T-cell (primary cell): ENCODE results near the gene GNS. TPM values are rescaled to one million over a fixed set of nuclear protein-coding genes. Genes with fewer than 3 reads are reported as not detected.

ENCODE experiments used
- ATAC-seq, 4 experiments: fragments of 200-7000 bp in 3 of 4; fragments of 150-1000 bp in 1 of 4; cut with Tn5 transposase; replicated peaks in 1 of 4; 1 replicate in 3 of 4; 2 replicates in 1 of 4; pipeline ENCODE4 v1.10.0; 2021; ENCODE audit warnings: moderate library complexity in 3 of 4, mild to moderate bottlenecking in 2 of 4, moderate number of reproducible peaks in 1 of 4
- CTCF ChIA-PET, 2 donors: fragments of 300-600 bp; sonication (Branson Sonifier 250); formaldehyde crosslinking; loops; one replicate each; lab custom pipeline; 2022; ENCODE audit warnings: antibody characterized with exemption in 2 of 2; lab: Charles Lee
- POLR2A ChIA-PET, 2 donors: fragments of 300-600 bp; sonication (Branson Sonifier 250); formaldehyde crosslinking; loops; one replicate each; lab custom pipeline; 2022; ENCODE audit warnings: antibody characterized with exemption in 2 of 2; lab: Charles Lee
- DNase-seq, 35 experiments: peaks; one replicate each; pipeline versions ENCODE4 v3.0.0 to v3.0.0-alpha.2; 2013 to 2023
- H3K27ac ChIP-seq: one replicate; pipeline ENCODE4 v1.5.1; 2013; ENCODE audit warnings: low read length
- H3K27me3 ChIP-seq, 2 experiments: replicated peaks in 1 of 2; 1 replicate in 1 of 2; 2 replicates in 1 of 2; pipeline versions ENCODE4 v1.6.1 to v1.7.0; 2013; ENCODE audit warnings: low read length in 1 of 2, mixed read lengths in 1 of 2; ENCODE audit not compliant: control insufficient read depth in 2 of 2, insufficient read depth in 2 of 2; ENCODE audit errors: extremely low read depth in 1 of 2
- H3K36me3 ChIP-seq, 2 donors: 1 replicate in 1 of 2; 2 replicates in 1 of 2; pipeline versions ENCODE4 v1.6.1 to v1.7.0; 2013; ENCODE audit warnings: low read length in 1 of 2; ENCODE audit not compliant: control insufficient read depth in 2 of 2, insufficient read depth in 1 of 2; ENCODE audit errors: extremely low read depth in 1 of 2
- H3K4me1 ChIP-seq, 2 experiments: 1 replicate in 1 of 2; 2 replicates in 1 of 2; pipeline versions ENCODE4 v1.6.1 to v1.7.0; 2013; ENCODE audit warnings: low read length in 2 of 2, mixed read lengths in 1 of 2; ENCODE audit not compliant: insufficient read depth in 2 of 2, control insufficient read depth in 1 of 2; ENCODE audit errors: extremely low read depth in 1 of 2
- H3K4me3 ChIP-seq, 2 donors: 1 replicate in 1 of 2; 2 replicates in 1 of 2; pipeline versions ENCODE4 v1.5.1 to v1.7.0; 2013; ENCODE audit warnings: mild to moderate bottlenecking in 2 of 2, low read length in 1 of 2, moderate library complexity in 1 of 2; ENCODE audit not compliant: control insufficient read depth in 1 of 2; ENCODE audit errors: extremely low read depth in 1 of 2
- H3K9me3 ChIP-seq: 2 replicates; pipeline ENCODE4 v1.7.0; 2013
- H3K27ac Mint-ChIP-seq, 2 donors: one replicate each; pipeline ENCODE4 v1.8.0; 2020 to 2021; ENCODE audit warnings: mild to moderate bottlenecking in 2 of 2, mixed read lengths in 2 of 2
- H3K27me3 Mint-ChIP-seq, 2 donors: one replicate each; pipeline ENCODE4 v1.8.0; 2021 to 2022; ENCODE audit warnings: mixed read lengths in 2 of 2
- H3K36me3 Mint-ChIP-seq: one replicate; pipeline ENCODE4 v1.8.0; 2021; ENCODE audit warnings: mixed read lengths
- H3K4me1 Mint-ChIP-seq, 3 donors: one replicate each; pipeline ENCODE4 v1.8.0; 2020 to 2022; ENCODE audit warnings: mixed read lengths in 3 of 3, mild to moderate bottlenecking in 1 of 3
- H3K4me3 Mint-ChIP-seq, 3 donors: one replicate each; pipeline ENCODE4 v1.8.0; 2020 to 2022; ENCODE audit warnings: mild to moderate bottlenecking in 3 of 3, mixed read lengths in 3 of 3, moderate library complexity in 3 of 3
- H3K9me3 Mint-ChIP-seq, 3 donors: one replicate each; pipeline ENCODE4 v1.8.0; 2020 to 2022; ENCODE audit warnings: mixed read lengths in 3 of 3
- WGBS: methylation state at CpG from one replicate; pipeline ENCODE4 v1.1.5; 2013; ENCODE audit warnings: missing lambda C conversion rate; ENCODE audit not compliant: insufficient coverage; 5-methylcytosine and 5-hydroxymethylcytosine counted together
- total RNA-seq, 35 experiments: library from RNA in 6 of 35; stranded (reverse) in 6 of 35; fragments of 120-200 nt in 1 of 35; gene quantifications; one replicate each; pipeline versions ENCODE4 v1.2.1 to v1.2.4 and lab custom pipeline; 2013 to 2026

The GNS gene
- total RNA-seq, 5 donors from 2014 or later (not counting 1 experiment from before 2014, with no cell fraction given), result 22.9 to 29.4 (median 25.5) TPM

DNA sequence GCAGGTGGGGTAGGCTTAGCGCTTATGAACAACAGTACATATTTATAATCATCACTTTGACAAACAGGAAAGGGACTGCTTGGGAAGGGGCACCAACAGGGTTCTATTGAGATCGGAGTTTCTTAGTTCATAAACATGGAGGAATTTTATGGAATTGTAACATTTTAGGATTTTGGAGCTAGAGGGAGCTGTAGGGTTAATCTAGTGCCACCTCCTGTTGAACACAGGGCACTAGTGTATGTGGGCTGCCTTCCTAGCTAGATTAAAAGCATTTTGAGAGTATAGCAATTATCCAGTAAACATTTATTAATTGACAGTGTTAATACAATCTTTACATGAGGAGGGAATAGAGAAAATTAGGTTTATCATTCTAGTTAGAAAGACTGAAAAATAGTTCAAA is 42.2 kb upstream of the GNS start:
- peaks cover 0 to 3% of the 10 kb centered on the region in 2 experiments for H3K4me1 ChIP-seq
- ATAC-seq, result no peak
- H3K4me3 Mint-ChIP-seq, result no peak overlapping the region
- H3K9me3 ChIP-seq, result no peaks in the 10 kb centered on the region
- H3K27ac Mint-ChIP-seq, result no peak overlapping the region
- H3K36me3 Mint-ChIP-seq, result no peaks in the 10 kb centered on the region
- ChIA-PET POLR2A (no interaction called here), CTCF (interaction anchor here (0.7 to 1.2 kb wide), 5 partner anchors 9 to 1121 kb away, joined by 3 to 4 read pairs (median 3); partner anchors contain the start of gene LEMD3 (in 1 of the 2))
- no CpG with 5 or more reads among the region's 2 CpGs for WGBS
- H3K27me3 ChIP-seq, result peaks cover 0 to 22% of the 10 kb centered on the region in 2 experiments
- H3K9me3 Mint-ChIP-seq, result no peaks in the 10 kb centered on the region
- H3K27me3 Mint-ChIP-seq, result peaks cover 42 to 44% of the 10 kb centered on the region in 2 donors
- no peaks in the 10 kb centered on the region for H3K36me3 ChIP-seq
- no peak for DNase-seq
- peaks cover 0 to 4% (median 2%) of the 10 kb centered on the region in 3 donors for H3K4me1 Mint-ChIP-seq
- no peak overlapping the region for H3K27ac ChIP-seq
- no peak overlapping the region for H3K4me3 ChIP-seq

DNA sequence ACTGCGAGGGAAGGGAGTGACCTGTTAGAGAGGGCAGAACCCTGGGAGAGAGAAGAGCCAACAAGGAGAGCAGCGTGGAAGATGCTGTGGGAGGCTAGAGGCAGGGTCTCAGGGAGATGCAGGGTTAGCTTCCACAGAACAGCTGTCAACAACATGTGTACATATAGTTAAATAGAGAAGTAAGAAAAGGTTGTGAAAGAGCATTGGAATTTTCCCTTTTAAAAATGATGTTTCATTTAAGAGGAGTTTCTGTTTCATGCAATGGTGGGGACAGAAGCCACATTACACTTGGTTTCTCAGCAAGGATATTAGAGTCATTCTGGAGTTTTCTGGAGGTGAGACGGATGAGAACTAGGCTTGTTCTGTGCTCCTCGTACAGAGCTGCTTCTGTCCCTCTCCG is 41.4 kb upstream of the GNS start:
- no peak overlapping the region for H3K27ac Mint-ChIP-seq
- no peak overlapping the region for H3K4me3 Mint-ChIP-seq
- H3K27me3 ChIP-seq, result peaks cover 0 to 22% of the 10 kb centered on the region in 2 experiments
- no peaks in the 10 kb centered on the region for H3K36me3 Mint-ChIP-seq
- no peaks in the 10 kb centered on the region for H3K36me3 ChIP-seq
- no peaks in the 10 kb centered on the region for H3K9me3 ChIP-seq
- 91% methylated on average over 1 of the region's 5 CpGs for WGBS
- DNase-seq, result no peak
- H3K27me3 Mint-ChIP-seq, result peaks cover 38 to 41% of the 10 kb centered on the region in 2 donors
- H3K4me3 ChIP-seq, result no peak overlapping the region
- H3K4me1 ChIP-seq, result peaks cover 0 to 3% of the 10 kb centered on the region in 2 experiments
- H3K27ac ChIP-seq, result no peak overlapping the region
- POLR2A ChIA-PET, result no interaction called here
- H3K9me3 Mint-ChIP-seq, result no peaks in the 10 kb centered on the region
- peaks cover 0 to 4% (median 2%) of the 10 kb centered on the region in 3 donors for H3K4me1 Mint-ChIP-seq
- CTCF ChIA-PET, result interaction anchor here (0.6 to 1.1 kb wide), 2 partner anchors 70 to 386 kb away, joined by 5 to 6 read pairs; no protein-coding TSS in a partner anchor
- no peak for ATAC-seq

GRCh38 chr12:64798165-64798564 is 39.0 kb upstream of the GNS start:
- no peak overlapping the region for H3K27ac ChIP-seq
- no peaks in the 10 kb centered on the region for H3K9me3 ChIP-seq
- no peaks in the 10 kb centered on the region for H3K36me3 Mint-ChIP-seq
- ChIA-PET CTCF (interaction anchor here (0.5 to 4.4 kb wide), 8 partner anchors 9 to 947 kb away, joined by 4 to 21 read pairs (median 9); no protein-coding TSS in a partner anchor), POLR2A (no interaction called here)
- no peak overlapping the region for H3K4me3 Mint-ChIP-seq
- H3K27me3 Mint-ChIP-seq, result peaks cover 27 to 31% of the 10 kb centered on the region in 2 donors
- H3K9me3 Mint-ChIP-seq, result no peaks in the 10 kb centered on the region
- no peaks in the 10 kb centered on the region for H3K36me3 ChIP-seq
- H3K4me3 ChIP-seq, result no peak overlapping the region
- DNase-seq, result no peak
- no peak overlapping the region for H3K27ac Mint-ChIP-seq
- peaks cover 0 to 4% (median 2%) of the 10 kb centered on the region in 3 donors for H3K4me1 Mint-ChIP-seq
- no peak for ATAC-seq
- peaks cover 0 to 3% of the 10 kb centered on the region in 2 experiments for H3K4me1 ChIP-seq
- H3K27me3 ChIP-seq, result peaks cover 0 to 17% of the 10 kb centered on the region in 2 experiments

GRCh38 chr12:64797156-64797555 is 38.0 kb upstream of the GNS start:
- H3K4me3 ChIP-seq, result no peak overlapping the region
- POLR2A ChIA-PET, result no interaction called here
- WGBS, result no CpG with 5 or more reads among the region's 1 CpG
- H3K4me1 ChIP-seq, result peaks cover 0 to 1% of the 10 kb centered on the region in 2 experiments
- peaks cover 24 to 28% of the 10 kb centered on the region in 2 donors for H3K27me3 Mint-ChIP-seq
- CTCF ChIA-PET, result interaction anchor here (0.6 to 4.4 kb wide), 23 partner anchors 9 to 1608 kb away, joined by 3 to 21 read pairs (median 6); partner anchors contain the start of genes KICS2 (in 1 of the 2) and LEMD3 (in 1 of the 2)
- H3K4me1 Mint-ChIP-seq, result peaks cover 0 to 2% (median 1%) of the 10 kb centered on the region in 3 donors
- no peak overlapping the region for H3K4me3 Mint-ChIP-seq
- H3K27ac Mint-ChIP-seq, result no peak overlapping the region
- no peaks in the 10 kb centered on the region for H3K36me3 Mint-ChIP-seq
- ATAC-seq (no peak), DNase-seq (no peak)
- H3K27ac ChIP-seq, result no peak overlapping the region
- H3K27me3 ChIP-seq, result peaks cover 0 to 14% of the 10 kb centered on the region in 2 experiments
- H3K36me3 ChIP-seq, result no peaks in the 10 kb centered on the region
- H3K9me3 Mint-ChIP-seq, result no peaks in the 10 kb centered on the region
- H3K9me3 ChIP-seq, result no peaks in the 10 kb centered on the region

DNA sequence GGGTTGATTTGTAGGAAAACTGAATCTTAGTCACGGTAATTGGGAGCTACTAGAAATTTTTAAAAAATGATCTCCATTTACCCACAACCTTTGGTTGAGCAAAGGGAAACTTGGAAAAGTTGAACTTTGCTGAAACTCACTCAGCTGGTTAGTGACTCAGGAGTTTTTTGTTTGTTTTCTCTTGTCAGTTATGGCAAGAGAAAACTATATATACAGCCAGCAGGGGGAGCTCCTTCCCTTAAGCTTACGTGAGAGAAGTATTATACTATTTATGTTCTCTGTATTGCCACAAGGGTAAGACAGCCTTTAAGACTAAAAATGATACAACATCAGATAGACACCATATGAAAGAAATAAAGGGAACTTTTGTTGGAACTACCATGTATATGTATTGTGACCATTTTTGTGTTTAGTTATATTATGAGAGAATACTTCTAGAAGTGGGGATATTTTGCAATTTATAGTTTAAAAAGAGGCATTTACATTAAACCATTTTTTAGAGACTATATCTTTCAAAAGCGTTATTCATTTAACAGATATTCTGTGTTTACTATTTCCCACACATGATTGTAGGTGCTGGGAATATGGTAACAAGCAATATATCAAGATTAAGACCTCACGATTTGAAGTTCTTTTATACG is 37.1 kb upstream of the GNS start:
- Mint-ChIP-seq H3K27ac (no peak overlapping the region), H3K27me3 (peaks cover 24% of the 10 kb centered on the region in 2 donors), H3K4me1 (no peaks in the 10 kb centered on the region), H3K4me3 (no peak overlapping the region), H3K36me3 (no peaks in the 10 kb centered on the region), H3K9me3 (no peaks in the 10 kb centered on the region)
- peak in 30 of 35 experiments; percentile 9 to 85 (median 50) for DNase-seq
- no CpG with 5 or more reads among the region's 5 CpGs for WGBS
- Histone ChIP-seq H3K27me3 (peaks cover 0 to 12% of the 10 kb centered on the region in 2 experiments), H3K27ac (no peak overlapping the region), H3K36me3 (no peaks in the 10 kb centered on the region), H3K4me1 (no peaks in the 10 kb centered on the region), H3K4me3 (no peak overlapping the region), H3K9me3 (no peaks in the 10 kb centered on the region)
- POLR2A ChIA-PET, result interaction anchor here in 1 of 2 donors (0.6 kb wide), 1 partner anchor 1089 kb away, joined by 3 read pairs; no protein-coding TSS in a partner anchor
- peak; percentile 77 to 84 (median 80) for ATAC-seq
- CTCF ChIA-PET, result interaction anchor here (0.6 to 4.4 kb wide), 33 partner anchors 8 to 1613 kb away, joined by 3 to 21 read pairs (median 4); partner anchors contain the start of genes GNS (in 1 of the 2) and LEMD3 (in 1 of the 2)

DNA sequence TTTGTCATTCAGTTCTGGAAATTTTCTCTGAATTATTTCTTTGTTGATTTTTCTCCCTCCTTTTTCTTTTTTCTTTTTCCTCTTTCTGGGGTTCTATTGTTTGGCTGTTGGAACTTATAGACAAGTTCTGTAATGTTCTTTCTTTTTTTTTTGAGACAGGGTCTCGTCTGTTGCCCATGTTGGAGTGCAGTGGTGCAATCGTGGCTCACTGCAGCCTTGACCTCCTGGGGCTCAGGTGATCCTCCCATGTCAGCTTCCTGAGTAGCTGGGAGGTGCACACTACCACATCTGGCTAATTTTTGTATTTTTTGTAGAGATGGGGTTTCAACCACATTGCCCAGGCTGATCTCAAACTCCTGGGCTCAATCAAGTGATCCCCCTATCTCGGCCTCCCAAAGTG is 35.1 kb upstream of the GNS start:
- peaks cover 0 to 4% of the 10 kb centered on the region in 2 experiments for H3K27me3 ChIP-seq

More for the DNA sequence above, 35.1 kb upstream of the GNS start:
- POLR2A ChIA-PET, result no interaction called here
- ATAC-seq (no peak), DNase-seq (no peak)
- Mint-ChIP-seq H3K4me3 (no peak overlapping the region), H3K9me3 (no peaks in the 10 kb centered on the region), H3K4me1 (no peaks in the 10 kb centered on the region), H3K27ac (no peak overlapping the region), H3K27me3 (peaks cover 7 to 9% of the 10 kb centered on the region in 2 donors), H3K36me3 (no peaks in the 10 kb centered on the region)
- Histone ChIP-seq H3K9me3 (no peaks in the 10 kb centered on the region), H3K36me3 (no peaks in the 10 kb centered on the region), H3K4me1 (no peaks in the 10 kb centered on the region), H3K4me3 (no peak overlapping the region), H3K27ac (no peak overlapping the region)
- CTCF ChIA-PET, result interaction anchor here (0.6 to 4.4 kb wide), 4 partner anchors 12 to 478 kb away, joined by 3 to 21 read pairs (median 9); no protein-coding TSS in a partner anchor
- no CpG with 5 or more reads among the region's 3 CpGs for WGBS
